ENCODE data around the gene LRRC18.

DNA sequence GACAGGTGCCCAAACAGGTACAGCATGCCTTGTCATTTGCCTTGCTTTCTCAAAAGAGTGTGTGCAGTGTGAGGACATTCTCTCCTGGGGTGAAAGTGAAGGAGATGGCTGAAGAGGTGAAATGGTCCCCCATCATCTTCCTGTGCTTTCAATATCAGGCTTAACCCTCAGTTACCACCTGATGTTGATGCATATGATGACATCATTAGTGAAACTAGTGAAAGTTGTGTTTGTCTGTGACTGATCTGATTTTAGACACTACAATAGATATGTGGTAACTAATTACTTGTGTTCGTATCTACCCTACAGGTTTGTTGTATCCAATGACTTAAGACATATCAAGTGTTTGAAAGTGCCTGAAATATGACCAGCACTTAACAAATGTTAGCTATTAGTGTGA lies 24.4 kb upstream of the LRRC18 start:
- TF ChIP-seq, protein P1, sequence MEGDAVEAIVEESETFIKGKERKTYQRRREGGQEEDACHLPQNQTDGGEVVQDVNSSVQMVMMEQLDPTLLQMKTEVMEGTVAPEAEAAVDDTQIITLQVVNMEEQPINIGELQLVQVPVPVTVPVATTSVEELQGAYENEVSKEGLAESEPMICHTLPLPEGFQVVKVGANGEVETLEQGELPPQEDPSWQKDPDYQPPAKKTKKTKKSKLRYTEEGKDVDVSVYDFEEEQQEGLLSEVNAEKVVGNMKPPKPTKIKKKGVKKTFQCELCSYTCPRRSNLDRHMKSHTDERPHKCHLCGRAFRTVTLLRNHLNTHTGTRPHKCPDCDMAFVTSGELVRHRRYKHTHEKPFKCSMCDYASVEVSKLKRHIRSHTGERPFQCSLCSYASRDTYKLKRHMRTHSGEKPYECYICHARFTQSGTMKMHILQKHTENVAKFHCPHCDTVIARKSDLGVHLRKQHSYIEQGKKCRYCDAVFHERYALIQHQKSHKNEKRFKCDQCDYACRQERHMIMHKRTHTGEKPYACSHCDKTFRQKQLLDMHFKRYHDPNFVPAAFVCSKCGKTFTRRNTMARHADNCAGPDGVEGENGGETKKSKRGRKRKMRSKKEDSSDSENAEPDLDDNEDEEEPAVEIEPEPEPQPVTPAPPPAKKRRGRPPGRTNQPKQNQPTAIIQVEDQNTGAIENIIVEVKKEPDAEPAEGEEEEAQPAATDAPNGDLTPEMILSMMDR (IDR thresholded peaks at IDR 0.05) = no peak
- no peak for TF ChIP-seq POLR2AphosphoS5 (IDR thresholded peaks at IDR 0.05)
- TF ChIP-seq POLR2A (IDR thresholded peaks at IDR 0.05) = no peak

All from gastroesophageal sphincter (tissue), 3 donors.